ENCODE data around the gene LY6G6C. TPM values are rescaled to one million over a fixed set of nuclear protein-coding genes. Genes with fewer than 3 reads are reported as not detected.

LY6G6C gene, protein sequence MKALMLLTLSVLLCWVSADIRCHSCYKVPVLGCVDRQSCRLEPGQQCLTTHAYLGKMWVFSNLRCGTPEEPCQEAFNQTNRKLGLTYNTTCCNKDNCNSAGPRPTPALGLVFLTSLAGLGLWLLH
- total RNA-seq (2014; rRNA removed) (0.22 TPM in 1 of 2 replicates, not detected in the other), Bru-seq, nascent RNA (percentile 31 among the genes with signal in this experiment), BruChase-seq, experiment 1, labeled RNA remaining after a 6-hour chase (percentile 53 among the genes with signal in this experiment), BruChase-seq, experiment 2, labeled RNA remaining after a 2-hour chase (percentile 37 among the genes with signal in this experiment)
- long read RNA-seq, partial matches to known transcripts: 1 of 1 reads
- long read RNA-seq, other reads (novel, unspliced or antisense): 0 of 1 reads

DNA sequence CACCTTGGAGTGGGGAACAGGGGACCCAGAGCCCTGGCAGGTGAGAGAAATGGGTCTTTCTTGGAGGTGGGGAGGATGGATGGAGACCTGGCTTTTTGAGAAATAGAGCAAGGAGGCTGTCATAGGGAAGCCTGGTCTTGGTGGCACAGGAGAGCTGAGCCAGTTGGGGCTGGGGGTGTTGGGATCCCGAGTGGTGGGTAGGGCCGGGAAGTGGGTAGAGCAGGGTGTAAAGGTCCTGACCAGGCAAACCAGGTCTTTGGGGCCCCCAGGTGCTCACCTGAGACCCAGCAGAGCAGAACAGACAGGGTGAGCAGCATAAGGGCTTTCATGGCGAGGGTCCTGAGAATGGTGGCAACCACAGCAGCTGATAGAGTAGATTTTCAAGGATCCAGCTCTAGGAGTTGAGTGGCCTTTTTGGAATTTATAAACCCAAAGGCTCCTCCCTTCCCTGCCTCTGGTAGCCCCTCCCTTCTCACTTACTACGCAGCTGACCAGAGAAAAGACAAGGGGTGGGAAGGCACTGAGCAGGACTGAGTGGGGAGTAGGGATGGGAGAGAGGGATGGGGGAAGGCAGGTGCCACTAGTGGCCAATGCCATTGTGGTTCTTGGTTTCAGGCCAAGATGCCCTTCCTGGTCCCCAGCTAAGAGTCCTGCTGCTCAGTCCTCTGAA lies at the start of gene LY6G6C:
Gene LY6G6C (minus strand): TSS at position 396 of the 670 bp plus-strand sequence. CDS start 67 bp downstream, at position 329.
- ChIA-PET CTCF (no interaction called here), POLR2A (ENCODE audit: unreplicated experiment) (interaction anchor here (0.6 kb wide), 1 partner anchor 55 kb away, joined by 6 read pairs; no protein-coding TSS in a partner anchor)
- H3F3A ChIP-seq (ENCODE audit: low read length, unreplicated experiment): no peaks in the 10 kb centered on the region
- H4K20me1 ChIP-seq (ENCODE audit: low read length): no peaks in the 10 kb centered on the region
- H3K9me2 ChIP-seq (replicated peaks; ENCODE audit: low read length): no peaks in the 10 kb centered on the region
- intact Hi-C loops (cut with micrococcal nuclease): no loop called here
- no peak within 1 kb of the TSS for H3K4me2 ChIP-seq (ENCODE audit: low read length)
- H3K36me3 ChIP-seq (ENCODE audit: low read depth, low read length): no peaks in the 10 kb centered on the region
- H3K4me3 ChIP-seq (ENCODE audit: low read length): no peak within 1 kb of the TSS
- no TSS peak for BruUV-seq (replicated peaks)
- H3K9me3 ChIP-seq (ENCODE audit: low read length): no peaks in the 10 kb centered on the region
- no peaks in the 10 kb centered on the region for H3K27me3 ChIP-seq (ENCODE audit: low read length)
- H3K4me1 ChIP-seq (ENCODE audit: insufficient read depth, low read length): peaks cover 29% of the 10 kb centered on the region
- no peak within 1 kb of the TSS for H3K9ac ChIP-seq (ENCODE audit: low read length)
- TF ChIP-seq, protein P1, sequence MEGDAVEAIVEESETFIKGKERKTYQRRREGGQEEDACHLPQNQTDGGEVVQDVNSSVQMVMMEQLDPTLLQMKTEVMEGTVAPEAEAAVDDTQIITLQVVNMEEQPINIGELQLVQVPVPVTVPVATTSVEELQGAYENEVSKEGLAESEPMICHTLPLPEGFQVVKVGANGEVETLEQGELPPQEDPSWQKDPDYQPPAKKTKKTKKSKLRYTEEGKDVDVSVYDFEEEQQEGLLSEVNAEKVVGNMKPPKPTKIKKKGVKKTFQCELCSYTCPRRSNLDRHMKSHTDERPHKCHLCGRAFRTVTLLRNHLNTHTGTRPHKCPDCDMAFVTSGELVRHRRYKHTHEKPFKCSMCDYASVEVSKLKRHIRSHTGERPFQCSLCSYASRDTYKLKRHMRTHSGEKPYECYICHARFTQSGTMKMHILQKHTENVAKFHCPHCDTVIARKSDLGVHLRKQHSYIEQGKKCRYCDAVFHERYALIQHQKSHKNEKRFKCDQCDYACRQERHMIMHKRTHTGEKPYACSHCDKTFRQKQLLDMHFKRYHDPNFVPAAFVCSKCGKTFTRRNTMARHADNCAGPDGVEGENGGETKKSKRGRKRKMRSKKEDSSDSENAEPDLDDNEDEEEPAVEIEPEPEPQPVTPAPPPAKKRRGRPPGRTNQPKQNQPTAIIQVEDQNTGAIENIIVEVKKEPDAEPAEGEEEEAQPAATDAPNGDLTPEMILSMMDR (conservative IDR thresholded peaks at IDR 0.05; ENCODE audit: low read depth, low read length): no peak
- TF ChIP-seq EZH2phosphoT487 (IDR thresholded peaks at IDR 0.05; ENCODE audit: borderline replicate concordance, low read length) (no peak), EZH2 (IDR thresholded peaks at IDR 0.05; ENCODE audit: low read length, unreplicated experiment) (no peak)
- ATAC-seq (no peak), DNase-seq (no peak)
- no peak within 1 kb of the TSS for H2AFZ ChIP-seq (ENCODE audit: low read length)
- H3K79me2 ChIP-seq (ENCODE audit: low read length): no peaks in the 10 kb centered on the region
- no peak within 1 kb of the TSS for H3K27ac ChIP-seq (ENCODE audit: low read length)

DNA sequence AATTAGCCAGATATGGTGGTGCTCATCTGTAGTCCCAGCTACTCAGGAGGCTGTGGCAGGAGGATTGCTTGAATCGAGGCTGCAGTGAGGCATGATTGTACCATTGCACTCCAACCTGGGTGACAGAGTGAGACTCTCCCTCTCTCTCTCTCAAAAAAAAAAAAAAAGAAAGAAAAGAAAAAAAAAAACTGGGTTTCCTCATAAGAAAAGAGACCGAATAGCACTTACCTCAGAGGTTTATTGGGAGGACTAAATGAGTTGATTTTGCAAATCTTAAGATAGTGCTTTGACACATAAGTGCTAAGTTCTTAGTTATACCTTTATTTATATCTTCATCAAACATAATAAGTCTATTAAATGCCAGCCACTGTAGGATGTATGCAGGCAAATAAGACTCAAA lies 49.3 kb upstream of the LY6G6C start:
- no TSS peak for BruUV-seq (replicated peaks)
- ChIA-PET POLR2A (ENCODE audit: unreplicated experiment) (interaction anchor here (0.6 to 0.7 kb wide), 2 partner anchors 18 to 44 kb away, joined by 3 read pairs; partner anchors contain the start of gene HSPA1L), CTCF (interaction anchor here (0.6 kb wide), 1 partner anchor 425 kb away, joined by 3 read pairs; no protein-coding TSS in a partner anchor)
- Histone ChIP-seq H3K27ac (ENCODE audit: low read length) (no peak overlapping the region), H3K36me3 (ENCODE audit: low read depth, low read length) (peaks cover 2% of the 10 kb centered on the region; the same call in 1 of the 2 replicates), H3K4me3 (ENCODE audit: low read length) (no peak overlapping the region), H3K9me3 (ENCODE audit: low read length) (no peaks in the 10 kb centered on the region), H3K9ac (ENCODE audit: low read length) (no peak overlapping the region), H3K27me3 (ENCODE audit: low read length) (no peaks in the 10 kb centered on the region), H3K79me2 (ENCODE audit: low read length) (no peaks in the 10 kb centered on the region), H4K20me1 (ENCODE audit: low read length) (no peaks in the 10 kb centered on the region), H3K4me1 (ENCODE audit: insufficient read depth, low read length) (peaks cover 9% of the 10 kb centered on the region), H2AFZ (ENCODE audit: low read length) (no peak overlapping the region), H3K4me2 (ENCODE audit: low read length) (no peak overlapping the region), H3F3A (ENCODE audit: low read length, unreplicated experiment) (no peaks in the 10 kb centered on the region), H3K9me2 (replicated peaks; ENCODE audit: low read length) (no peaks in the 10 kb centered on the region)
- ATAC-seq (no peak), DNase-seq (no peak)
- intact Hi-C loops (cut with micrococcal nuclease): no loop called here
- TF ChIP-seq, protein P1 (conservative IDR thresholded peaks at IDR 0.05; ENCODE audit: low read depth, low read length): no peak
- TF ChIP-seq EZH2 (IDR thresholded peaks at IDR 0.05; ENCODE audit: low read length, unreplicated experiment) (no peak), EZH2phosphoT487 (IDR thresholded peaks at IDR 0.05; ENCODE audit: borderline replicate concordance, low read length) (no peak)

Measured in PC-3 (cell line).